Panc1 (cell line): ENCODE data around the gene RBM19. TPM values are rescaled to one million over a fixed set of nuclear protein-coding genes. Genes with fewer than 3 reads are reported as not detected.
A peak's percentile ranks its signal among the peaks of the same experiment; 100 is the strongest.

Experiments
- ATAC-seq: fragments of 200-7000 bp; cut with Tn5 transposase; 2 replicates; pipeline ENCODE4 v1.9.1; 2020; ENCODE audit warnings: mild to moderate bottlenecking, moderate library complexity
- BruUV-seq: library from RNA; stranded (reverse); fragments of 400-500 nt; replicated peaks from 2 replicates; lab custom pipeline; 2021; lab: Mats Ljungman, UMichigan
- CTCF ChIA-PET: fragments of 300-600 bp; sonication (Branson Sonifier 250); formaldehyde crosslinking; loops from one replicate; lab custom pipeline; 2022; ENCODE audit warnings: antibody characterized with exemption; lab: Charles Lee
- POLR2A ChIA-PET: fragments of 300-600 bp; sonication (Branson Sonifier 250); formaldehyde crosslinking; loops from one replicate; lab custom pipeline; 2022; ENCODE audit warnings: antibody characterized with exemption; lab: Charles Lee
- DNase-seq: peaks from one replicate; pipeline ENCODE4 v3.0.0-alpha.2; 2010; ENCODE audit warnings: low read depth, low spot score
- H3K27ac ChIP-seq: 2 replicates; pipeline ENCODE4 v1.5.1; 2011; ENCODE audit warnings: mild to moderate bottlenecking, low read length, inconsistent platforms
- H3K27me3 ChIP-seq: fragments of 200-500 bp; sonication (Bioruptor generic); 2 replicates; pipeline ENCODE4 v1.6.0; 2014; ENCODE audit warnings: low read length, inconsistent platforms; ENCODE audit not compliant: control insufficient read depth, insufficient read depth
- H3K36me3 ChIP-seq: fragments of 200-500 bp; sonication (Bioruptor generic); 2 replicates; pipeline ENCODE4 v1.5.1; 2014; ENCODE audit warnings: inconsistent platforms, mild to moderate bottlenecking, low read length, moderate library complexity; ENCODE audit not compliant: control insufficient read depth, insufficient read depth
- H3K4me1 ChIP-seq: 2 replicates; pipeline ENCODE4 v1.5.1; 2011; ENCODE audit warnings: inconsistent platforms, mild to moderate bottlenecking, low read length, moderate library complexity; ENCODE audit not compliant: control insufficient read depth, insufficient read depth
- H3K4me3 ChIP-seq, 2 experiments: 2 replicates each; pipeline ENCODE4 v1.5.1; 2011 to 2012; ENCODE audit warnings: low read depth in 2 of 2, low read length in 2 of 2, mild to moderate bottlenecking in 2 of 2, inconsistent platforms in 1 of 2, moderate library complexity in 1 of 2
- H3K9me3 ChIP-seq: fragments of 200-500 bp; sonication (Bioruptor generic); 2 replicates; pipeline ENCODE4 v1.5.1; 2014; ENCODE audit warnings: low read depth, mild to moderate bottlenecking, inconsistent platforms, low read length, moderate library complexity; ENCODE audit not compliant: control insufficient read depth, insufficient read depth
- CTCF ChIP-seq: fragments of 450-650 bp; IDR thresholded peaks from 2 replicates; pipeline ENCODE4 v1.5.1; 2017; ENCODE audit warnings: mild to moderate bottlenecking
- POLR2AphosphoS5 ChIP-seq: IDR thresholded peaks from 2 replicates; pipeline ENCODE4 v1.6.1; 2012; ENCODE audit warnings: mild to moderate bottlenecking, low read depth, low read length, moderate library complexity
- REST ChIP-seq, 2 experiments: IDR thresholded peaks; 2 replicates each; pipeline ENCODE4 v1.6.1; 2011 to 2012; ENCODE audit warnings: low read depth in 2 of 2, control low read depth in 1 of 2, low read length in 1 of 2, mild to moderate bottlenecking in 1 of 2, moderate library complexity in 1 of 2; ENCODE audit not compliant: insufficient read depth in 1 of 2
- SIN3A ChIP-seq: IDR thresholded peaks from 2 replicates; pipeline ENCODE4 v1.6.1; 2012; ENCODE audit warnings: low read depth, mild to moderate bottlenecking, low read length, moderate library complexity, borderline replicate concordance; ENCODE audit not compliant: insufficient read depth
- TCF7L2 ChIP-seq: IDR thresholded peaks from 2 replicates; pipeline ENCODE4 v1.6.1; 2011; ENCODE audit warnings: mild to moderate bottlenecking, low read depth, low read length, inconsistent platforms
- in situ Hi-C: cut with HindIII; loops from 2 replicates; pipeline ENCODE4 v1.10.0; 2016; ENCODE audit warnings: low sequenced_read_pairs, low pct_unique_long_range_greater_than_20kb
- intact Hi-C: fragments of 100-400 bp; cut with micrococcal nuclease; formaldehyde crosslinking; loops from one replicate; pipeline ENCODE4 v1.10.0; 2022; ENCODE audit not compliant: unreplicated experiment
- total RNA-seq: library from RNA; stranded (reverse); gene quantifications from one replicate; pipeline ENCODE4 v1.2.1, GENCODE V29; 2021; ENCODE audit not compliant: unreplicated experiment

The RBM19 gene
- total RNA-seq, 1 experiment from 2014 or later = 44.8 TPM

GRCh38 chr12:113838896-113839295 is 127.2 kb downstream of the RBM19 start:
- H3K9me3 ChIP-seq = no peaks in the 10 kb centered on the region
- no TSS peak for BruUV-seq
- in situ Hi-C loops = no loop called here
- intact Hi-C loops = no loop called here
- no peak for TF ChIP-seq TCF7L2
- TF ChIP-seq REST (IDR thresholded peaks at IDR 0.05; ENCODE audit: insufficient read depth in 1 of 2, low read depth in 2 of 2, low read length in 1 of 2) = no peak
- TF ChIP-seq CTCF = no peak
- TF ChIP-seq SIN3A = no peak
- no peak for TF ChIP-seq POLR2AphosphoS5
- ChIA-PET CTCF (no interaction called here), POLR2A (no interaction called here)
- no peak overlapping the region for H3K4me3 ChIP-seq
- DNase-seq (no peak), ATAC-seq (peak; percentile 18; the same call in 1 of the 2 replicates)
- H3K36me3 ChIP-seq = no peaks in the 10 kb centered on the region
- H3K27me3 ChIP-seq = no peaks in the 10 kb centered on the region
- H3K4me1 ChIP-seq = no peaks in the 10 kb centered on the region
- H3K27ac ChIP-seq = no peak overlapping the region

- ChIA-PET POLR2A (no interaction called here), CTCF (interaction anchor here (0.6 kb wide), 1 partner anchor 339 kb away, joined by 4 read pairs; no protein-coding TSS in a partner anchor)
- intact Hi-C loops = no loop called here
- Histone ChIP-seq H3K27me3 (no peaks in the 10 kb centered on the region), H3K9me3 (no peaks in the 10 kb centered on the region), H3K4me1 (no peaks in the 10 kb centered on the region), H3K4me3 (no peak overlapping the region), H3K36me3 (no peaks in the 10 kb centered on the region), H3K27ac (no peak overlapping the region)
- ATAC-seq (no peak), DNase-seq (no peak)
- TF ChIP-seq CTCF (no peak), POLR2AphosphoS5 (no peak), TCF7L2 (no peak), REST (IDR thresholded peaks at IDR 0.05; ENCODE audit: insufficient read depth in 1 of 2, low read depth in 2 of 2, low read length in 1 of 2) (no peak), SIN3A (no peak)
- BruUV-seq = no TSS peak
- in situ Hi-C loops = no loop called here
Observed at GRCh38 chr12:113837528-113838296, 128.4 kb downstream of the RBM19 start.
